ENCODE measurements around the gene VWA5A. TPM values are rescaled to one million over a fixed set of nuclear protein-coding genes. Genes with fewer than 3 reads are reported as not detected.

The VWA5A gene
- total RNA-seq, 2 donors from 2014 or later, result 2.6 to 6.9 TPM

- Histone ChIP-seq H3K9me3 (no peaks in the 10 kb centered on the region), H3K4me3 (no peak overlapping the region), H3K27ac (no peak overlapping the region), H3K4me1 (no peaks in the 10 kb centered on the region), H3K36me3 (no peaks in the 10 kb centered on the region), H3K27me3 (no peaks in the 10 kb centered on the region)
- no peak for DNase-seq (ENCODE audit: low spot score)
- TF ChIP-seq CTCF (IDR thresholded peaks at IDR 0.05), result no peak
These were observed 13.5 kb upstream of the VWA5A start for GRCh38 chr11:124101737-124102136.

DNA sequence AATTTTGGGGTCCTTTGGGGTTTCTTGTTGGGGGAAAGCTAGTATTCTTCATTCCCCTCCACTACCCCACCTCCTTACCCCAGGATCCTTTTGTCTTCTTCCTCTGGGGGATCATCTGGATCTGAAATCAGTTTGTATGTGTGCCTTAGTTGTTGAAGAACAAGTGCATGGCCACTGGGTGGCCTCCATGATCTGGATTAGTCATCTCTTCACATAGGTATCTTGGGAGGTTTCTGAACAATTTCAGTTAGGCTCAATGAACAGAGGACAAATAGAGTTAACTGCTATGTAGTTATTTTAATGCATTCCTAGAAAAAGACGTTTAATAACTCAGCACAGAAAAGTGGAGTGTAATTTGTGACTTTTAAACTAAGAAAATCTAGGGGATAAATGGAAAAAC is 7.1 kb upstream of the VWA5A start:
- Histone ChIP-seq H3K27ac (no peak overlapping the region), H3K4me1 (no peaks in the 10 kb centered on the region), H3K9me3 (no peaks in the 10 kb centered on the region), H3K27me3 (no peaks in the 10 kb centered on the region), H3K36me3 (no peaks in the 10 kb centered on the region), H3K4me3 (no peak overlapping the region)
- TF ChIP-seq CTCF (IDR thresholded peaks at IDR 0.05), result no peak
- DNase-seq (ENCODE audit: low spot score), result no peak

DNA sequence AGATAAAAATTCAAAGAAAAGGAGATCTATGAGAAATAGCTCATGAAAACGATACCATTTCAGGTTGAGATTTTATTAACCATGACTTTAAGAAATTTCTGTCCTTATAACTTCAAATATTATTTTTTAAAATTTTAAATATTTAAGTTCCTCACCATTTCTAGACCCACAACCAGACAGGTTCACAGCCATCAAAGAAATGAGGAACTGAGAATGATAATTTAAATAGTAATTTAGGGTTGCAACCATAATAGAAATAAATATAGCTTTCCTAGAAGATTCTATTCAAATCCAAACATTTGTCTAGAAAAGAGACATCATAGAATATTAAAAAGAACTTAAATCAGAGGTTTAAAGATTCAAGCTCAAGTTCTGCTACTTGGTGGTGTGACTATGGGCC is 5.9 kb upstream of the VWA5A start:
- DNase-seq (ENCODE audit: low spot score), result no peak
- Histone ChIP-seq H3K36me3 (no peaks in the 10 kb centered on the region), H3K4me1 (peaks cover 0 to 2% of the 10 kb centered on the region in 2 donors), H3K27me3 (no peaks in the 10 kb centered on the region), H3K4me3 (no peak overlapping the region), H3K9me3 (no peaks in the 10 kb centered on the region), H3K27ac (no peak overlapping the region)
- no peak for TF ChIP-seq CTCF (IDR thresholded peaks at IDR 0.05)

- no peaks in the 10 kb centered on the region for H3K9me3 ChIP-seq
- no peak overlapping the region for H3K27ac ChIP-seq
- no peaks in the 10 kb centered on the region for H3K27me3 ChIP-seq
- no peak for DNase-seq (ENCODE audit: low spot score)
- no peak for TF ChIP-seq CTCF (IDR thresholded peaks at IDR 0.05)
- H3K4me3 ChIP-seq, result no peak overlapping the region
- no peaks in the 10 kb centered on the region for H3K36me3 ChIP-seq
- H3K4me1 ChIP-seq, result peaks cover 2 to 4% of the 10 kb centered on the region in 2 donors
These were observed 5.0 kb upstream of the VWA5A start for GRCh38 chr11:124110201-124110600.

DNA sequence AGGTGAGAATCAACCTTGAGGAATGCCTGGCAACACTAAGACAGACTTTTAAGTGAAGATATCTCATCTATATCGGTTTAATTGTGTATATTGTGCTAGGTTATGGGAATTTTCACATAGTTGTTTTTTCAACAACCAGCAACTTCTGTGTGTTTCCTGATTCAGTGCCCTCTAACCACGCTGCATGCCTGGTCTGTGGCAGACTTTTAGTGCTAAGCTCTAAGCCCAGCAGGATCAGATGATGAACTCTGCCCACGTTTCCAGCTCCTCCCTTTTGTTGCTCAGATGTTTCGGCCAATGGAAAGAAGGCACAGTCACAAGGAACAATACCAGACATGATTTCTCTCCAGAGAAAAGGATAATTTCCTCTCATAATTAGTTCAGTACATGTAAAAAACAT is 1.4 kb upstream of the VWA5A start:
- no peak for DNase-seq (ENCODE audit: low spot score)
- Histone ChIP-seq H3K27ac (no peak overlapping the region), H3K36me3 (peaks cover 15% of the 10 kb centered on the region), H3K27me3 (no peaks in the 10 kb centered on the region), H3K4me1 (peaks cover 2 to 15% of the 10 kb centered on the region in 2 donors), H3K9me3 (no peaks in the 10 kb centered on the region), H3K4me3 (no peak overlapping the region)
- no peak for TF ChIP-seq CTCF (IDR thresholded peaks at IDR 0.05)

Data from right atrium auricular region (tissue), 2 donors.